Activated naive CD4-positive, alpha-beta T cell treated with anti-CD3 and anti-CD28 coated beads, Interleukin-2, amount 50 U/mL, for 16 hours (primary cell): ENCODE results near the gene KAZN.

ENCODE experiments used
- DNase-seq: peaks from one replicate; pipeline ENCODE4 v3.0.0-alpha.2; 2020

Gene KAZN

DNA sequence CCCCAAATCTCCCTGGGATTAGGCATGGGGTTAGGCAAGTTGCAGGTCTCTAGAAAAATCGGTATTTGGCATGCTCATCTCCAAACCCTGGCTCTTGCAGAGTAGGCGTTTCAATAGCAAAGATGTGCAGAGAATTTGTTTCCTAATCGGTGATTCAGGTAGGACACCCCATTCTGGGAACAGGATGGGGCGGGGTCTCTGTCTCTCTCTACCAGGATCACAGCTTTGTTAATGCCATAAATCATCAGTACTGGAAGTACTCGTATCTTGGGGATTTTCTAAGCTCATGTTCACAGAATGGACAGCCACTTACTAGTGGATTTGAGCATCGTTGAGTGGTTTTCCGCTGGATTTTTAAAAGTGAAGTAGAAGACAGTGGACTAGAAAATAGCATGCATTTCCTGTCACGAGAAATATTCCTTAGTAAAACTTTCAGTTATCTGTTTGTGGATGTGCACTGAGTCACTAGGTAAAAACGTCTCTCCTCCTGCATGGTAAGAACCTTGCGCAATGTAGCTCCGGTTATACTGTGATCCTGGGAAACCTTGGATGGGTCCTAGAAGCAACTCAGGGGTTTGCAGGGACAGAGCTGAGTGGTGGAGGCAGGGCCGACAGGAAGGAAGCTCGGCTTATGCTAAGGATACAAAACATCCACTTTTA is 560.2 kb downstream of the KAZN start:
- no peak for DNase-seq

DNA sequence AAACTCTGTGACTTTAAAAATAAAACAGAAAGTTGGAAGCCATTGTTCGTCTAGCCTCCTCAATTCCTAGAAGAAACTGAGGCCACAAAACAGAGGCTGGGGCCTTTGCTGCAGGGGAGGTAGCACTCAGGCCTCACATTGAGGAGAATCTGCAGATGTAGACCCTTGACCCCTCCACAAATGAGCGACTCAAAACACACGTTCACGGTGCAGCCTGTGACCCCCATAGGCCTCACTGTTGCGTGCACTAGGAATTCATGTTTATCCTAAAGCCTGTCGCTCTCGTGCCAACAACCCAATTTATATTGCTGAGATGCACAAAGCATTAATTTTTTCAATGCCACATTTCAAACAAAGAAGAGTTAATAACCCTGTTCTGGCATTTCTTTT is 560.7 kb downstream of the KAZN start:
- DNase-seq, result no peak

DNA sequence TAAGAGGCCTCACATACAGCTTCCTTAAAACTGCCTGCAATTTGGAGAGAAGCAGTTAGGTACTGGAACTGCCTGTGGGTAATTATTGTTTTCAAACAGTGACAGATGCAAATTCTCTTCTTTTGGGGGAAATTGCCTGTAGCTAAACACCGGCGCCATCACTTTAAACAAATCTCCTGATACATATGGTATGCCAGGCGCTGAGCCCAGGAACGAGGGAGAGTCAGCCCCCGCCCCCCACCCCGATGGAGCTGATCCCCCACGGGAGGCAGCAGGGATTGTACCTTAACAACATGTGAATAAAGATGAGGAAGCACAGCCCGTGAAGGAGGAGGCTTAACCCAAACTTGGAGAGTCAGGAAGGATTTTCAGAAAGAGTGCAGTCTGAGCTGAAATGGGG is 562.1 kb downstream of the KAZN start:
- no peak for DNase-seq

DNA sequence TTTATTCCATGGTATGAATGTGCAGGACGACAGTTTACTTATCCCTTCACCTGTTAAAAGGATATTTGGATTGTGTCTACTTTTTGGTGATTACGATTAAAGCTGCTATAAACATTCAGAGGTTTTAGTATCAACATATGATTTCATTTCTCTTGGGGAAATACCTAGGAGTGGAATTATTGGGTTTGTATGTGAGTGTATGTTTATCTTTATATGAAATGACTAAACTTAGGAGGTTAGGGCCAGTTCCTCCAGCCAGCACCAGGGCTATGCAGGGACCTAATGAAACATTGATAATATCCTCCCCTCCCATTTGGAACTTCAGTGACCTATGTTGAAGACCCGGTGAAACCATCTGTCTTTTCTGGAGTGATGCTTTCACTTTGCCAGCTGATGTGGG is 568.9 kb downstream of the KAZN start:
- DNase-seq, result no peak
